Neural progenitor cell (in vitro differentiated cells): Measurements from ENCODE around the gene FARS2. TPM values are rescaled to one million over a fixed set of nuclear protein-coding genes. Genes with fewer than 3 reads are reported as not detected.

ENCODE experiments used
- DNase-seq: peaks from one replicate; pipeline ENCODE4 v3.0.0-alpha.2; 2016; ENCODE audit warnings: low spot score
- H2AFZ ChIP-seq: fragments of 200-600 bp; sonication (generic); replicated peaks from 2 replicates; pipeline ENCODE4 v1.6.1; 2016; ENCODE audit warnings: antibody characterized with exemption
- H3F3A ChIP-seq: fragments of 200-600 bp; sonication (generic); 2 replicates; pipeline ENCODE4 v1.6.1; 2016; ENCODE audit warnings: antibody characterized with exemption, low read depth
- H3K27ac ChIP-seq: fragments of 200-600 bp; sonication (generic); 2 replicates; pipeline ENCODE4 v1.5.1; 2016; ENCODE audit warnings: mild to moderate bottlenecking
- H3K27me3 ChIP-seq: fragments of 200-600 bp; sonication (generic); 2 replicates; pipeline ENCODE4 v1.6.1; 2016; ENCODE audit warnings: mild to moderate bottlenecking, moderate library complexity
- H3K36me3 ChIP-seq: fragments of 200-600 bp; sonication (generic); 2 replicates; pipeline ENCODE4 v1.5.1; 2016
- H3K4me1 ChIP-seq: fragments of 200-600 bp; sonication (generic); 2 replicates; pipeline ENCODE4 v1.6.1; 2016; ENCODE audit warnings: mixed run types
- H3K4me2 ChIP-seq: fragments of 200-600 bp; sonication (generic); 2 replicates; pipeline ENCODE4 v1.6.1; 2016
- H3K4me3 ChIP-seq: fragments of 200-600 bp; sonication (generic); 2 replicates; pipeline ENCODE4 v1.5.1; 2016
- H3K79me2 ChIP-seq: fragments of 200-600 bp; sonication (generic); 2 replicates; pipeline ENCODE4 v1.6.1; 2016; ENCODE audit warnings: low read depth
- H3K9ac ChIP-seq: fragments of 200-600 bp; sonication (generic); 2 replicates; pipeline ENCODE4 v1.6.1; 2016
- H3K9me3 ChIP-seq: fragments of 200-600 bp; sonication (generic); 2 replicates; pipeline ENCODE4 v1.5.1; 2016; ENCODE audit warnings: low read depth
- H4K20me1 ChIP-seq: fragments of 200-600 bp; sonication (generic); 2 replicates; pipeline ENCODE4 v1.6.1; 2016; ENCODE audit warnings: low read depth
- H3K27ac Mint-ChIP-seq: 3 replicates; pipeline ENCODE4 v1.8.0; 2021; ENCODE audit warnings: mixed read lengths
- H3K27me3 Mint-ChIP-seq: 2 replicates; pipeline ENCODE4 v1.8.0; 2022; ENCODE audit warnings: low read depth, mild to moderate bottlenecking, inconsistent platforms, moderate library complexity, mixed read lengths; ENCODE audit not compliant: insufficient read depth
- H3K36me3 Mint-ChIP-seq: 3 replicates; pipeline ENCODE4 v1.8.0; 2021; ENCODE audit warnings: mixed read lengths
- H3K4me1 Mint-ChIP-seq: 3 replicates; pipeline ENCODE4 v1.8.0; 2021; ENCODE audit warnings: mixed read lengths
- H3K4me3 Mint-ChIP-seq: 3 replicates; pipeline ENCODE4 v1.8.0; 2021; ENCODE audit warnings: mild to moderate bottlenecking, moderate library complexity, mixed read lengths
- H3K9me3 Mint-ChIP-seq: 3 replicates; pipeline ENCODE4 v1.8.0; 2020; ENCODE audit warnings: mixed read lengths
- EZH2 ChIP-seq: fragments of 200-600 bp; sonication (generic); IDR thresholded peaks from 2 replicates; pipeline ENCODE4 v1.6.1; 2017; ENCODE audit warnings: antibody characterized with exemption, mild to moderate bottlenecking, moderate library complexity
- EZH2phosphoT487 ChIP-seq: fragments of 200-600 bp; sonication (generic); IDR thresholded peaks from 2 replicates; pipeline ENCODE4 v1.6.1; 2017; ENCODE audit warnings: antibody characterized with exemption
- total RNA-seq: library from RNA; depleted of rRNA; stranded (reverse); fragments of >200 nt; gene quantifications from 2 replicates; pipeline ENCODE4 v1.2.3, GENCODE V29; 2015; ENCODE audit warnings: low replicate concordance
- TF ChIP-seq, protein P1 (sequence below): fragments of 200-600 bp; sonication (generic); IDR thresholded peaks from 2 replicates; pipeline ENCODE4 v1.5.1; 2017; ENCODE audit warnings: antibody characterized with exemption, mild to moderate bottlenecking

Gene FARS2
- total RNA-seq, 1 donor from 2014 or later = 10.8 TPM

DNA sequence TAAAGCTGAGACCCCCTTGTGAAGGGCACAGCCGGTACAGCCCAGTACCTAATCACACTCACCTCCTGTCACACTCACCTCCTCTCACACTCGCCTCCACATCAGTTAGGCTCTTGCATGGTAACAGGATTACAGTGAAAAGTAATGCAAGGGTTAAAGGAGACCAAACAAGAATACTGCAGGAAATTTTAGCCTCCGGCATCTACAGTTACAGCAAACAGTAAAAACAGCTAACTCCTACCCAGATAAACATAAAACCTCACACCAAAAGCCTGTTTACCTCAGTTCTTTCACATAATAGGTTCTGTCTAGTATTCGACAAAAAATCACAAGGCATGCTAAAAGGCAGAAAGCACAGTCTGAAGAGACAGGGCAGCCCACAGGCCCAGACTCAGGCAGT is 55.6 kb downstream of the FARS2 start:
- Histone ChIP-seq H3K4me1 (peaks cover 5% of the 10 kb centered on the region), H3K27ac (no peak overlapping the region), H3K79me2 (no peaks in the 10 kb centered on the region), H3K36me3 (no peaks in the 10 kb centered on the region), H3K4me3 (no peak overlapping the region), H3F3A (no peaks in the 10 kb centered on the region), H3K27me3 (no peaks in the 10 kb centered on the region), H3K9me3 (no peaks in the 10 kb centered on the region), H3K9ac (no peak overlapping the region), H2AFZ (no peak overlapping the region), H3K4me2 (no peak overlapping the region), H4K20me1 (no peaks in the 10 kb centered on the region)
- Mint-ChIP-seq H3K4me1 (peaks cover 7% of the 10 kb centered on the region), H3K4me3 (no peak overlapping the region), H3K36me3 (no peaks in the 10 kb centered on the region), H3K27ac (no peak overlapping the region), H3K9me3 (no peaks in the 10 kb centered on the region), H3K27me3 (no peaks in the 10 kb centered on the region)
- DNase-seq = no peak
- TF ChIP-seq, protein P1, sequence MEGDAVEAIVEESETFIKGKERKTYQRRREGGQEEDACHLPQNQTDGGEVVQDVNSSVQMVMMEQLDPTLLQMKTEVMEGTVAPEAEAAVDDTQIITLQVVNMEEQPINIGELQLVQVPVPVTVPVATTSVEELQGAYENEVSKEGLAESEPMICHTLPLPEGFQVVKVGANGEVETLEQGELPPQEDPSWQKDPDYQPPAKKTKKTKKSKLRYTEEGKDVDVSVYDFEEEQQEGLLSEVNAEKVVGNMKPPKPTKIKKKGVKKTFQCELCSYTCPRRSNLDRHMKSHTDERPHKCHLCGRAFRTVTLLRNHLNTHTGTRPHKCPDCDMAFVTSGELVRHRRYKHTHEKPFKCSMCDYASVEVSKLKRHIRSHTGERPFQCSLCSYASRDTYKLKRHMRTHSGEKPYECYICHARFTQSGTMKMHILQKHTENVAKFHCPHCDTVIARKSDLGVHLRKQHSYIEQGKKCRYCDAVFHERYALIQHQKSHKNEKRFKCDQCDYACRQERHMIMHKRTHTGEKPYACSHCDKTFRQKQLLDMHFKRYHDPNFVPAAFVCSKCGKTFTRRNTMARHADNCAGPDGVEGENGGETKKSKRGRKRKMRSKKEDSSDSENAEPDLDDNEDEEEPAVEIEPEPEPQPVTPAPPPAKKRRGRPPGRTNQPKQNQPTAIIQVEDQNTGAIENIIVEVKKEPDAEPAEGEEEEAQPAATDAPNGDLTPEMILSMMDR = no peak
- TF ChIP-seq EZH2 = no peak
- TF ChIP-seq EZH2phosphoT487 = no peak

DNA sequence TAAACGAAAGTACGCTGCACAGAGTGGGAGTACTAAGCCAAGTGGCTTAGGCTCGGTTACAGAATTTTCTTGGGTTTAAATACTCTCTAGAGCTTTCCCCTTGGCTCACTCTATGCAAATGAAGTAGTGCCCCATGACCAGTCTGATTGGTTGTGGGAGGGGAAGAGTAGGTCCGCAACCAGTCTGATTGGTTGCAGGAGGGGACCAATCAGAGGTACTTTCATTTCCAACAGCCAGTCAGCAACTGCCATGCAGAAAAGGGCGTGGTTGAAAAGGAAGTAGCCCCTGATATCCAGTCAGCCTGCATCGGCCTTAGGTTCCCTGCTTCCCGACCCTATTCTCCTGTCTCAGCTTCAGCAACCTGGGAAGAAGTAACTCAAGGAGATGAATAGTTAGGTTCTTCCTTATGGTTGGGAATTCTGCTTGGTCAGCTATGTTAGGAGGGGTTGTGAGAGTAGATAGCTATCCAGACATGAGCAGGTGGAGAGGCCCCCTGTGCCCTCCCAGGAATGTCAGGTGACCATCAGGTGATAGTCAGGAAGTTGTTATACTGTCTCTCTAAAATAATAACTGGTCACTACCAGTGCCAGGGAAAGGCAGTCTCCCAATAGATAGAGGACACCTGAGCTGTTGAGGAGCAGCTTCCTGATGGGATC is 57.4 kb downstream of the FARS2 start:
- Histone ChIP-seq H2AFZ (no peak overlapping the region), H3K9me3 (no peaks in the 10 kb centered on the region), H3K79me2 (no peaks in the 10 kb centered on the region), H3K27me3 (no peaks in the 10 kb centered on the region), H3K27ac (no peak overlapping the region), H3F3A (no peaks in the 10 kb centered on the region), H3K9ac (no peak overlapping the region), H3K4me2 (no peak overlapping the region), H3K4me1 (peaks cover 5% of the 10 kb centered on the region), H3K36me3 (no peaks in the 10 kb centered on the region), H3K4me3 (no peak overlapping the region), H4K20me1 (no peaks in the 10 kb centered on the region)
- Mint-ChIP-seq H3K36me3 (peaks cover 5% of the 10 kb centered on the region), H3K27me3 (no peaks in the 10 kb centered on the region), H3K9me3 (peaks cover 9% of the 10 kb centered on the region), H3K4me3 (no peak overlapping the region), H3K27ac (no peak overlapping the region), H3K4me1 (peaks cover 7% of the 10 kb centered on the region)
- DNase-seq = no peak
- TF ChIP-seq, protein P1 = no peak
- TF ChIP-seq EZH2 (no peak), EZH2phosphoT487 (no peak)

DNA sequence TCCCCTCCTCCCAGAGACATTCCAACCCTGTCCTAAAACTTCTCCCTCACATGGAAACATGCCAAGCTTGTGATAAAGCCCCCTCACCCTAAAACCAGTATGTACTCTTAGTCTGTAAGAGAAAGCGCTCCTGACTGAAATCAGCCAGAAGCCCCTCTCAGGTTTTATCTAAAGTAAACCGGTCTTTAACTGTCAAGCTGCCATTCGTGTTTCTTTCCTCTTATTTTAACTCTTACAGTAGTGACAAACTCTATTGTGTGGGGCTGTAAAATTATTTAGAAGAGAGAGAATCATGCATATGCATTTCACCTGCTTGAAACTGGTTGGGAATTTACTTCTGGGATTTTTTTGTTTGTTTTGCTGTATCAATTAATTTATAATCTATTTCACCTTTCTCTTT is 62.7 kb downstream of the FARS2 start:
- Mint-ChIP-seq H3K9me3 (peaks cover 26% of the 10 kb centered on the region), H3K4me3 (no peak overlapping the region), H3K27me3 (no peaks in the 10 kb centered on the region), H3K36me3 (peaks cover 22% of the 10 kb centered on the region), H3K4me1 (no peaks in the 10 kb centered on the region), H3K27ac (no peak overlapping the region)
- H3F3A ChIP-seq = no peaks in the 10 kb centered on the region
- H3K9ac ChIP-seq = no peak overlapping the region
- no peak overlapping the region for H2AFZ ChIP-seq
- no peaks in the 10 kb centered on the region for H3K79me2 ChIP-seq
- no peak overlapping the region for H3K4me2 ChIP-seq
- no peaks in the 10 kb centered on the region for H4K20me1 ChIP-seq
- H3K9me3 ChIP-seq = peaks cover 10% of the 10 kb centered on the region
- no peaks in the 10 kb centered on the region for H3K4me1 ChIP-seq
- TF ChIP-seq EZH2 (no peak), EZH2phosphoT487 (no peak)
- TF ChIP-seq, protein P1 = no peak
- H3K27ac ChIP-seq = no peak overlapping the region
- H3K27me3 ChIP-seq = no peaks in the 10 kb centered on the region
- no peak overlapping the region for H3K4me3 ChIP-seq
- H3K36me3 ChIP-seq = peaks cover 6% of the 10 kb centered on the region
- DNase-seq = no peak
